HG03135 (cell line): ENCODE results near the gene THADA.

Source experiments
- ATAC-seq: cut with Tn5 transposase; IDR thresholded peaks from one replicate; pipeline ENCODE4 v1.9.1; 2021; ENCODE audit warnings: mild to moderate bottlenecking, moderate library complexity; ENCODE audit not compliant: unreplicated experiment

THADA gene

GRCh38 chr2:43513216-43513615 is 82.6 kb downstream of the THADA start:
- ATAC-seq = peak; percentile 76

GRCh38 chr2:43511199-43511598 is 84.6 kb downstream of the THADA start:
- no peak for ATAC-seq

- ATAC-seq = no peak
These were observed 86.0 kb downstream of the THADA start for GRCh38 chr2:43509886-43510285.

DNA sequence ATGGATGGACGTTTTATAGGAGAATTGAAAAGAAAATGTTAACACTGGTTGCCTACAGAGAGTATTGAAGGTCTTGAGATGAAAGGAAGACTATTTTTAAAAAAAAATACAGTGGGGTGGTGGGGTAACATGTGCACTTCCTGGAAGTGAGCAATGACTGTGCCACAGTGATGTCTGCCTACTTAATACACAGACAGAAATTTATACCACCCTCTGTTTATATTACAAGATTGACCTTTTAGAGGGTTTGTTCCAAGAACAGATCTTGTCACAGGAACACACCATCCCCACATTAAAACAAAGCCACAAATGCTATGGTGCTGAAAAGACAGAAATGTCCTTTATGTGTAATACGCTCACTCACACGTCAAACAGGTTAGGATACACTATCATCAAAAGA is 87.6 kb downstream of the THADA start:
- ATAC-seq = no peak

- ATAC-seq = no peak
These were observed 88.7 kb downstream of the THADA start for GRCh38 chr2:43507137-43507536.

DNA sequence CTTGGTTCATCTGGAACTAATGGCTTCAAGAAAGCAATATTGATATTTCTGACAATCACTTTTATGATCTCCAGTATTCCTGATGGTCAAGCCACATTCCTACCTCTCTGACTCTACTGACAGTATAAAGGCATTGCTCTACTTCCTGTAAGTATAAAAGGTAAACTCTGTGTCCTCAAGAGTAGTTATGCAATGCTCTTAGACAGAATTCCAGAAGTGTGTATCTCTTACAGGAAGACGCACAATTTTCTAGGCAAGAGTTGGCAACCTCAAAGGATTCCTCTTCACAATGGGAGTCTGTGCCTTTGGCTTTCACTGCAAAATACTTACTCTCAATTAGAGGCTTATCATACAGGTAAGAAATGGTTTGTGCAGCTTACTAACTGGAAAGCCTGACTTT is 100.1 kb downstream of the THADA start:
- no peak for ATAC-seq

GRCh38 chr2:43493954-43494353 is 101.9 kb downstream of the THADA start:
- no peak for ATAC-seq

DNA sequence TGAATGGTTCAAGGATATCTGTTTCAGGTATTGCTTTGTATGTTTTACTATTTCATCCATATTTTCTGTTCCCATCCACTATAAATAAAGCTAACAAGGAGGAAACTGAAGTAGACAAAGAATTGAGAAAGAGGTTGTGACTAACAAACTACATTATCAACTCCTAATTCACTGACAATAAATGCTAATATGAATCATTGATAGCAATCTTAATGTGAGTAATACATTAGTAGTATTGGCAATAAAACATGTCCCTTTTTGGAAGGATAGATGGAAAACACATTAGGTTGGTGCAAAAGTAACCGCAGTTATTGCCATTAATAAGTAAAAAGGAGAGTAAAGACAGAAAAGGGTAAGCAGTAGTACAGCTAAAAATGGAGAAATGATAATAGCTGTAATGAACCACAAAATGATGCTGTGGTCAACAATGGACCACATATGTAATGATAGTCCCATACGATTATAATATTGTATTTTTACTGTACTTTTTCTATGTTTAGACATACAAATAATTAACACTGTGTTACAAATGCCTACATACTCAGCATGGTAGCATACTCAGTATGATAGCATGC is 104.7 kb downstream of the THADA start:
- no peak for ATAC-seq

- ATAC-seq = no peak
These were observed 105.5 kb downstream of the THADA start for GRCh38 chr2:43490252-43490786.

DNA sequence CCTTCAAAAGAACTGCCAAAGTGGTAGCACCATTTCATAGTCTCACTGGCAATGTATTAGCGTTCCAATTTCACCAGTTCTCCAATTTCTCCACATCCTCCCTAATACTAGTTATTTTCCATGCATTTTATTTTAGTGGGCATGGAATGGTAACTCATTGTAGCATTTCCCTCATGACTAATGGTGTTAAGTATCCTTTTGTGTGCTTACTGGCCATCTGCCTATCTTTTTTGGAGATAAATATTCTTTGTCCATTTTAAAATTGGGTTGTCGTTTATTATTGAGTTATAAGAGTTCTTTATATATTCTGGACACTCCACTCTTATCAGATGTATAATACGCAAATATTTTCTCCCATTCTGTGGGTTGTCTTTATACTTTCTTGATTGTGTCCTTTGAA is 107.1 kb downstream of the THADA start:
- no peak for ATAC-seq

GRCh38 chr2:43486603-43487002 is 109.2 kb downstream of the THADA start:
- ATAC-seq = no peak

DNA sequence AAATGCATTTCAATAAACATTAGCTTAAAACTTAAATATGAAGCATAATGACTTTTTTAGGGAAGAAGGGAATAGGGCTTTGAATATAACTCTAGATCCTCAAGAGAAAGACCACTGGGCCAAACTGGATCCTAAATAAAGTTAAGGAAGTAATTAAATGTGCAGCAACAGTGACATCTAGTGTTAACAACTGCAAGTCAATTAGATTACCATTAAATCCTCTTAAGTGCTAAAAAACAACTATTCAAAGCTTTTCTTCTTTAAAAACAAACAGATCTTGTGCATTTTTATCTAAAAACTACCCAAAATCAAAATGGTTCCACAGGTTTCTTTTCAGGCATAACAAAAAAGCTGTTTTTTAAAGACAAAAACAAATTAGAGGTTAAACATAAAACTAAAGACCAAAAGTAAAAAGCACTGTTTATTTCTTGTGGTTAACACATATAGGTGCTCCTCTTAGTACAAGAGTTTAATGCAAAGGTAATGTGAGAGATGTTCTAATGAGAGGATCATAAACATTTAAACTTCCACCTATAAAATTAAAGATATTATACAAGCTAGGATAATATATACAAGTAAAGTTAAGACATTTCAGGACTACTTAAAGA is 111.4 kb downstream of the THADA start:
- ATAC-seq = no peak

DNA sequence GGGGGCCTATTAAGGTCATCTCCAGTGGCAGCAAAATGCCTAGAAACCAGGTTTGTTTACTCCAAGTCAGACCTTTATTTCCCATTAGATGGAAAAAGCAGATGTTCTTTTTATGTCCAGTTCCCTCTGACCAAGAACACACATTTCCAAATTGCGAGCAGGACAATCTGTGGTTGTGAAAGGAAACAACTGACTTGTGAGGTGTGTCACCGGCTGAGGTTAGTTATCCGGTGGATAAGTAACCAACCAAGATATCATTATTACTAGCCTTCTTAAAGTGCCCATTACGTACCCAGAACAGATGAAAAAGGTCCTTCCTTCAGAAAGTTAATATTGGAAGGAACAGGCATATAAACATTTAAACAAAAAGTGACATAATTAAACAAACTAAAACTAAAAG is 112.9 kb downstream of the THADA start:
- peak; percentile 73 for ATAC-seq

- no peak for ATAC-seq
These were observed 113.8 kb downstream of the THADA start for GRCh38 chr2:43481927-43482542.

DNA sequence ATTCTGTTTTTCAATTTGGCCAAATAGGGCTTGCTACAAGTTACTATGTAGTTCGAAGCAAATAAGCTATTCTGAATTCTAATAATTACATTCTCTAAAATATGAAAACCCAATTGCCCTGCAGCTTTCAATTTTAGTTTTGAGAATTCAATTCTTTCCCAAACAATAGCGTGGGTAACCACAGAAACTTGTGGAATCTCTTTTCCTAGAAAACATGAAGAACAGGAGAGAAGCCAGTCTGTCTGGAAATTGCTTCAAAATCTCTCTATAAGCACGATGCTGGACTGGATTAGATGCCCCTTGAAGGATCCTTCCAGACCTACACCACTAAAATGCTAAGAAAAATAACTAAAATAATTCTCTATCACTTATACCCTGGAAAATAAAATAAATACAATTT is 115.0 kb downstream of the THADA start:
- no peak for ATAC-seq

GRCh38 chr2:43478412-43479086 is 117.3 kb downstream of the THADA start:
- ATAC-seq = no peak

DNA sequence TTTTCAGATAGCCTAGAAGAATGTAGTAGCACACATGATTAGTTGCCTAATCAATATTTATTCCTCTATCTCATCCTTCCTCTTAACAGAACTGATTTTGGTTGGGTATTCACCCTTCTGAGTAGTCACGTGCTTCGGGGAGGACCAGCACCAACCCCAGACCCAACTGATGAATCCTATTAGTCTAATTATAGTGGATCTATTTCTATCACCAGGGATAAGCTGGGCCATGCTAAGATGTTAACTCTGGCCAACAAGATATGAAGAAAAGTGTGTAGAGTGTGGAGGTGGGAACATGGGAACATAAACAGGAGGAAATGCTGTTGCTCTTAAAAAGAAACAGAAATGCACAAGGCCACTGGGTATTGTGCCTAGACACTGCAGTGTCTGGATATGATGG is 119.9 kb downstream of the THADA start:
- ATAC-seq = no peak

GRCh38 chr2:43475137-43475846 is 120.5 kb downstream of the THADA start:
- ATAC-seq = no peak

DNA sequence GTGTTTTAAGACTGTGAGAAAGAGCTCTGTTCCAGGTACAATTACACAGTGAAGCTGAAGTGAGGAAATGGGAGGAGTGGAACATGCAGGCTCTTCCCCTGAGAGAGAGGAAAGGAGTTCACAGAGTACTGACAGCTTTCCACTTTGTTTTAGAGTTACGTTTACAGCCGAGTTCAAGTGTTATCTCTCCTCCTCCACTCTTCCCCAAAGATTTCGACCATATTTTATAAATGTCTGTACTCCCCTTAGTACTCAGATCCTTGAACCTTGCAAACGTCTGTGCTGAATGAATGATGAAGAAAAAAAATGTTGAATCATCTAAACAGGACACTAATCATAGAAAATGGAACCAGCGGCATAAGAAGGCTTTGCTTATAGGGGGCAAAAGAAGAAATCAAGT is 121.6 kb downstream of the THADA start:
- ATAC-seq = no peak

DNA sequence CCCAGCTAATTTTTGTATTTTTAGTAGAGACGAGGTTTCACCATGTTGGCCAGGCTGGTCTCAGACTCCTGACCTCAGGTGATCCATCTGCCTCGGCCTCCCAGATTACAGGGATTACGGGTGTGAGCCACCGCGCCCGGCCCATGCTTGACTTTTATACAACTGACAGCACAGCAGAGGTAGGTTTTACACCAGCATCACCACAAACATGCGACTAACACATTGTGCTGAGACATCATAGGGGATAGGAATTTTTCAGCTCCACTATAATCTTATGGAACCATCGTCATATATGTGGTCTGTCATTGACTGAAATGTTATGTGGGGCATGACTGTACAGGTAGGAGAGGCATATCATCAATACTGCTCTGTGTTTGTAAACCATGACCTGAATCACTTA is 122.1 kb downstream of the THADA start:
- ATAC-seq = no peak

- no peak for ATAC-seq
These were observed 123.2 kb downstream of the THADA start for GRCh38 chr2:43472527-43473194.
